Measurements from ENCODE around the gene KCNMB1.

- TF ChIP-seq, protein P1, sequence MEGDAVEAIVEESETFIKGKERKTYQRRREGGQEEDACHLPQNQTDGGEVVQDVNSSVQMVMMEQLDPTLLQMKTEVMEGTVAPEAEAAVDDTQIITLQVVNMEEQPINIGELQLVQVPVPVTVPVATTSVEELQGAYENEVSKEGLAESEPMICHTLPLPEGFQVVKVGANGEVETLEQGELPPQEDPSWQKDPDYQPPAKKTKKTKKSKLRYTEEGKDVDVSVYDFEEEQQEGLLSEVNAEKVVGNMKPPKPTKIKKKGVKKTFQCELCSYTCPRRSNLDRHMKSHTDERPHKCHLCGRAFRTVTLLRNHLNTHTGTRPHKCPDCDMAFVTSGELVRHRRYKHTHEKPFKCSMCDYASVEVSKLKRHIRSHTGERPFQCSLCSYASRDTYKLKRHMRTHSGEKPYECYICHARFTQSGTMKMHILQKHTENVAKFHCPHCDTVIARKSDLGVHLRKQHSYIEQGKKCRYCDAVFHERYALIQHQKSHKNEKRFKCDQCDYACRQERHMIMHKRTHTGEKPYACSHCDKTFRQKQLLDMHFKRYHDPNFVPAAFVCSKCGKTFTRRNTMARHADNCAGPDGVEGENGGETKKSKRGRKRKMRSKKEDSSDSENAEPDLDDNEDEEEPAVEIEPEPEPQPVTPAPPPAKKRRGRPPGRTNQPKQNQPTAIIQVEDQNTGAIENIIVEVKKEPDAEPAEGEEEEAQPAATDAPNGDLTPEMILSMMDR (IDR thresholded peaks at IDR 0.05) = no peak
- no peak for TF ChIP-seq ZFX (IDR thresholded peaks at IDR 0.05; ENCODE audit: borderline replicate concordance)
Measured at GRCh38 chr5:170362656-170363055, 26.5 kb downstream of the KCNMB1 start.
